HL-60 (cell line): ENCODE results near the gene SNAPC5.

ENCODE experiments used
- GABPA ChIP-seq: IDR thresholded peaks from 2 replicates; pipeline ENCODE4 v1.6.1; 2012; ENCODE audit warnings: low read depth
- POLR2AphosphoS5 ChIP-seq: IDR thresholded peaks from 2 replicates; pipeline ENCODE4 v1.6.1; 2012; ENCODE audit warnings: low read depth
- REST ChIP-seq: IDR thresholded peaks from 2 replicates; pipeline ENCODE4 v1.6.1; 2012; ENCODE audit warnings: low read depth; ENCODE audit not compliant: insufficient replicate concordance
- TF ChIP-seq, protein P1 (sequence below): IDR thresholded peaks from one replicate; pipeline ENCODE4 v1.5.1; 2011; ENCODE audit warnings: low read length, control low read depth, inconsistent platforms; ENCODE audit not compliant: insufficient read depth

- TF ChIP-seq, protein P1, sequence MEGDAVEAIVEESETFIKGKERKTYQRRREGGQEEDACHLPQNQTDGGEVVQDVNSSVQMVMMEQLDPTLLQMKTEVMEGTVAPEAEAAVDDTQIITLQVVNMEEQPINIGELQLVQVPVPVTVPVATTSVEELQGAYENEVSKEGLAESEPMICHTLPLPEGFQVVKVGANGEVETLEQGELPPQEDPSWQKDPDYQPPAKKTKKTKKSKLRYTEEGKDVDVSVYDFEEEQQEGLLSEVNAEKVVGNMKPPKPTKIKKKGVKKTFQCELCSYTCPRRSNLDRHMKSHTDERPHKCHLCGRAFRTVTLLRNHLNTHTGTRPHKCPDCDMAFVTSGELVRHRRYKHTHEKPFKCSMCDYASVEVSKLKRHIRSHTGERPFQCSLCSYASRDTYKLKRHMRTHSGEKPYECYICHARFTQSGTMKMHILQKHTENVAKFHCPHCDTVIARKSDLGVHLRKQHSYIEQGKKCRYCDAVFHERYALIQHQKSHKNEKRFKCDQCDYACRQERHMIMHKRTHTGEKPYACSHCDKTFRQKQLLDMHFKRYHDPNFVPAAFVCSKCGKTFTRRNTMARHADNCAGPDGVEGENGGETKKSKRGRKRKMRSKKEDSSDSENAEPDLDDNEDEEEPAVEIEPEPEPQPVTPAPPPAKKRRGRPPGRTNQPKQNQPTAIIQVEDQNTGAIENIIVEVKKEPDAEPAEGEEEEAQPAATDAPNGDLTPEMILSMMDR: no peak
- no peak for TF ChIP-seq REST
- no peak for TF ChIP-seq POLR2AphosphoS5
- TF ChIP-seq GABPA: no peak
Observed at GRCh38 chr15:66488525-66488924, 9.0 kb downstream of the SNAPC5 start.
